PFSK-1 (cell line): ENCODE data around the gene PHF24.

Source experiments
- FOXP2 ChIP-seq: optimal IDR thresholded peaks from 2 replicates; pipeline ENCODE3; 2011; ENCODE audit warnings: borderline replicate concordance, control low read depth, inconsistent platforms; ENCODE audit not compliant: insufficient read depth; ENCODE audit errors: extremely low read length, extremely low read depth
- POLR2AphosphoS5 ChIP-seq: IDR thresholded peaks from 2 replicates; pipeline ENCODE4 v1.6.1; 2012; ENCODE audit warnings: low read depth, mild to moderate bottlenecking, control low read depth, low read length, moderate library complexity
- SIN3A ChIP-seq: IDR thresholded peaks from 2 replicates; pipeline ENCODE4 v1.6.1; 2012; ENCODE audit warnings: mild to moderate bottlenecking, low read length, moderate library complexity, borderline replicate concordance; ENCODE audit not compliant: insufficient read depth
- TAF1 ChIP-seq: IDR thresholded peaks from 2 replicates; pipeline ENCODE4 v1.6.1; 2012; ENCODE audit warnings: low read length, control low read depth, borderline replicate concordance; ENCODE audit not compliant: insufficient read depth
- TF ChIP-seq, protein P1 (sequence below), 2 experiments: IDR thresholded peaks; 2 replicates each; pipeline versions ENCODE4 v1.6.1 to v1.8.0; 2011 to 2012; ENCODE audit warnings: low read depth in 2 of 2, low read length in 2 of 2, control low read depth in 1 of 2, inconsistent platforms in 1 of 2, mild to moderate bottlenecking in 1 of 2, moderate library complexity in 1 of 2; ENCODE audit not compliant: insufficient read depth in 1 of 2

The PHF24 gene

GRCh38 chr9:34976441-34976840 is 18.4 kb downstream of the PHF24 start:
- TF ChIP-seq TAF1, result no peak
- no peak for TF ChIP-seq POLR2AphosphoS5
- no peak for TF ChIP-seq FOXP2
- TF ChIP-seq, protein P1, sequence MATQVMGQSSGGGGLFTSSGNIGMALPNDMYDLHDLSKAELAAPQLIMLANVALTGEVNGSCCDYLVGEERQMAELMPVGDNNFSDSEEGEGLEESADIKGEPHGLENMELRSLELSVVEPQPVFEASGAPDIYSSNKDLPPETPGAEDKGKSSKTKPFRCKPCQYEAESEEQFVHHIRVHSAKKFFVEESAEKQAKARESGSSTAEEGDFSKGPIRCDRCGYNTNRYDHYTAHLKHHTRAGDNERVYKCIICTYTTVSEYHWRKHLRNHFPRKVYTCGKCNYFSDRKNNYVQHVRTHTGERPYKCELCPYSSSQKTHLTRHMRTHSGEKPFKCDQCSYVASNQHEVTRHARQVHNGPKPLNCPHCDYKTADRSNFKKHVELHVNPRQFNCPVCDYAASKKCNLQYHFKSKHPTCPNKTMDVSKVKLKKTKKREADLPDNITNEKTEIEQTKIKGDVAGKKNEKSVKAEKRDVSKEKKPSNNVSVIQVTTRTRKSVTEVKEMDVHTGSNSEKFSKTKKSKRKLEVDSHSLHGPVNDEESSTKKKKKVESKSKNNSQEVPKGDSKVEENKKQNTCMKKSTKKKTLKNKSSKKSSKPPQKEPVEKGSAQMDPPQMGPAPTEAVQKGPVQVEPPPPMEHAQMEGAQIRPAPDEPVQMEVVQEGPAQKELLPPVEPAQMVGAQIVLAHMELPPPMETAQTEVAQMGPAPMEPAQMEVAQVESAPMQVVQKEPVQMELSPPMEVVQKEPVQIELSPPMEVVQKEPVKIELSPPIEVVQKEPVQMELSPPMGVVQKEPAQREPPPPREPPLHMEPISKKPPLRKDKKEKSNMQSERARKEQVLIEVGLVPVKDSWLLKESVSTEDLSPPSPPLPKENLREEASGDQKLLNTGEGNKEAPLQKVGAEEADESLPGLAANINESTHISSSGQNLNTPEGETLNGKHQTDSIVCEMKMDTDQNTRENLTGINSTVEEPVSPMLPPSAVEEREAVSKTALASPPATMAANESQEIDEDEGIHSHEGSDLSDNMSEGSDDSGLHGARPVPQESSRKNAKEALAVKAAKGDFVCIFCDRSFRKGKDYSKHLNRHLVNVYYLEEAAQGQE (IDR thresholded peaks at IDR 0.05; ENCODE audit: insufficient read depth in 1 of 2, low read depth in 2 of 2, low read length in 2 of 2), result no peak
- no peak for TF ChIP-seq SIN3A

- TF ChIP-seq, protein P1 (IDR thresholded peaks at IDR 0.05; ENCODE audit: insufficient read depth in 1 of 2, low read depth in 2 of 2, low read length in 2 of 2), result no peak
- TF ChIP-seq SIN3A, result no peak
These were observed 18.9 kb downstream of the PHF24 start for GRCh38 chr9:34976992-34977391.

DNA sequence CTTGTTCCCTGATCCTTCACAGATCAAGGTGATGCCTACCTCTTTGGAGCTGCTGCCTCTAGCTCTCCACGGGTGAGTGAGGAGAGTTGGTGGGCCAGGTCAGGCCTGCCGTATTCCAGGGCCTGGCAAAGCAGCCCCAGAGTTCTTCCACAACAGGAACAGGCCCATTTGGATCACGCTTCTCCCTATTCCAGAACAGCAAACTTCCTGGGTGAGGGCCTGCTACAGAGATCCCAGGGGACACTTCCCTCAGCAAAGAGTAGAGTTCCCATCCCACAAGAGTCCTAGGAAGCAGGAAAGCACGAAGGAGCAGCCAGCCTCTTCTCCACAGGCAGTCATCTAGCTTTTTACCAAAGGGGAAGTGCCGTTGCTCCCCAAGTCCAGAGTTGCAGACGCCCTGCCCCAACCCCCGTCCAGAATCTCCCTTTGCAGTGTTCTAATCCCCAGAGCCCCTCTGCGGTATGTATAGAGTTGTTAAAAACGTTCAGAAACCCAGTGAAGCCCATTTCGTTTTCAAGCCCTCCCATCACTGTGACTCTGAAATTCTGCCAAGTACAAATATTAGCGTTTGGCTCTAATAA is 22.2 kb downstream of the PHF24 start:
- no peak for TF ChIP-seq FOXP2
- no peak for TF ChIP-seq POLR2AphosphoS5
- TF ChIP-seq, protein P1 (IDR thresholded peaks at IDR 0.05; ENCODE audit: insufficient read depth in 1 of 2, low read depth in 2 of 2, low read length in 2 of 2), result no peak
- no peak for TF ChIP-seq SIN3A
- TF ChIP-seq TAF1, result no peak

- TF ChIP-seq TAF1 (no peak), FOXP2 (no peak), POLR2AphosphoS5 (no peak), SIN3A (no peak)
- TF ChIP-seq, protein P1 (IDR thresholded peaks at IDR 0.05; ENCODE audit: insufficient read depth in 1 of 2, low read depth in 2 of 2, low read length in 2 of 2), result no peak
These were observed 24.3 kb downstream of the PHF24 start for GRCh38 chr9:34982361-34982760.

- TF ChIP-seq, protein P1 (IDR thresholded peaks at IDR 0.05; ENCODE audit: insufficient read depth in 1 of 2, low read depth in 2 of 2, low read length in 2 of 2), result no peak
These were observed 25.1 kb downstream of the PHF24 start for GRCh38 chr9:34983209-34983608.
